GM23338 (cell line): ENCODE measurements around the gene KIAA0040. TPM values are rescaled to one million over a fixed set of nuclear protein-coding genes. Genes with fewer than 3 reads are reported as not detected.

Source experiments
- ATAC-seq: fragments of 200-7000 bp; cut with Tn5 transposase; 3 replicates; pipeline ENCODE4 v1.9.1; 2020
- DNase-seq: peaks from one replicate; pipeline ENCODE4 v3.0.0-alpha.2; 2015; ENCODE audit warnings: low spot score
- H2AFZ ChIP-seq: fragments of 200-600 bp; sonication (generic); 2 replicates; pipeline ENCODE4 v1.8.0; 2016; ENCODE audit warnings: antibody characterized with exemption, mild to moderate bottlenecking, moderate library complexity
- H3F3A ChIP-seq: fragments of 200-600 bp; sonication (generic); replicated peaks from 2 replicates; pipeline ENCODE4 v1.8.0; 2017; ENCODE audit warnings: antibody characterized with exemption, mixed run types, low read depth
- H3K27ac ChIP-seq: fragments of 200-600 bp; sonication (generic); 2 replicates; pipeline ENCODE4 v1.6.1; 2016; ENCODE audit warnings: low read depth
- H3K27me3 ChIP-seq: fragments of 200-600 bp; sonication (generic); 2 replicates; pipeline ENCODE4 v1.8.0; 2016; ENCODE audit warnings: mild to moderate bottlenecking, mixed run types, moderate library complexity; ENCODE audit not compliant: insufficient read depth
- H3K36me3 ChIP-seq: fragments of 200-600 bp; sonication (generic); 2 replicates; pipeline ENCODE4 v1.8.0; 2016; ENCODE audit warnings: mild to moderate bottlenecking; ENCODE audit not compliant: insufficient read depth
- H3K4me1 ChIP-seq: fragments of 200-600 bp; sonication (generic); 2 replicates; pipeline ENCODE4 v1.8.0; 2016; ENCODE audit warnings: mild to moderate bottlenecking, moderate library complexity; ENCODE audit not compliant: insufficient read depth
- H3K4me2 ChIP-seq: fragments of 200-600 bp; sonication (generic); 2 replicates; pipeline ENCODE4 v1.7.1; 2017; ENCODE audit warnings: mixed run types
- H3K4me3 ChIP-seq: fragments of 200-600 bp; sonication (generic); 2 replicates; pipeline ENCODE4 v1.6.1; 2016; ENCODE audit warnings: mixed run types
- H3K79me2 ChIP-seq: fragments of 200-600 bp; sonication (generic); replicated peaks from 2 replicates; pipeline ENCODE4 v1.8.0; 2017; ENCODE audit warnings: mild to moderate bottlenecking; ENCODE audit not compliant: insufficient read depth
- H3K9me2 ChIP-seq: fragments of 200-600 bp; sonication (generic); 2 replicates; pipeline ENCODE4 v1.8.0; 2017; ENCODE audit not compliant: insufficient read depth
- H4K20me1 ChIP-seq: fragments of 200-600 bp; sonication (generic); replicated peaks from 2 replicates; pipeline ENCODE4 v1.8.0; 2017; ENCODE audit warnings: mild to moderate bottlenecking; ENCODE audit not compliant: insufficient read depth
- H3K27ac Mint-ChIP-seq: 2 replicates; pipeline ENCODE4 v1.8.0; 2020; ENCODE audit warnings: inconsistent platforms, mild to moderate bottlenecking, moderate library complexity, mixed read lengths
- H3K27me3 Mint-ChIP-seq: 3 replicates; pipeline ENCODE4 v1.8.0; 2022; ENCODE audit warnings: low read depth, mild to moderate bottlenecking, moderate library complexity, mixed read lengths, inconsistent platforms; ENCODE audit not compliant: insufficient read depth, poor library complexity
- H3K36me3 Mint-ChIP-seq: 3 replicates; pipeline ENCODE4 v1.8.0; 2021; ENCODE audit warnings: low read depth, mild to moderate bottlenecking, inconsistent platforms, moderate library complexity, mixed read lengths
- H3K4me1 Mint-ChIP-seq: 3 replicates; pipeline ENCODE4 v1.8.0; 2020; ENCODE audit warnings: mild to moderate bottlenecking, inconsistent platforms, mixed read lengths
- H3K4me3 Mint-ChIP-seq: 3 replicates; pipeline ENCODE4 v1.8.0; 2021; ENCODE audit warnings: moderate library complexity, mild to moderate bottlenecking, inconsistent platforms, mixed read lengths
- H3K9me3 Mint-ChIP-seq: 3 replicates; pipeline ENCODE4 v1.8.0; 2020; ENCODE audit warnings: moderate library complexity, mild to moderate bottlenecking, inconsistent platforms, mixed read lengths
- ETS1 ChIP-seq: IDR thresholded peaks from 2 replicates; pipeline ENCODE4 v1.6.1; 2016; ENCODE audit warnings: antibody characterized with exemption
- EZH2 ChIP-seq: fragments of 200-600 bp; sonication (generic); IDR thresholded peaks from one replicate; pipeline ENCODE4 v1.8.0; 2017; ENCODE audit warnings: antibody characterized with exemption, mild to moderate bottlenecking, low read depth; ENCODE audit not compliant: unreplicated experiment
- EZH2phosphoT487 ChIP-seq: fragments of 200-600 bp; sonication (generic); IDR thresholded peaks from one replicate; pipeline ENCODE4 v1.8.1; 2018; ENCODE audit warnings: antibody characterized with exemption; ENCODE audit not compliant: unreplicated experiment
- NANOG ChIP-seq: IDR thresholded peaks from 2 replicates; pipeline ENCODE4 v1.6.1; 2016; ENCODE audit warnings: antibody characterized with exemption, borderline replicate concordance
- POLR2AphosphoS5 ChIP-seq: IDR thresholded peaks from 2 replicates; pipeline ENCODE4 v1.6.1; 2016; ENCODE audit warnings: antibody characterized with exemption, low read depth
- REST ChIP-seq: IDR thresholded peaks from one replicate; pipeline ENCODE4 v1.6.1; 2018; ENCODE audit warnings: antibody characterized with exemption; ENCODE audit not compliant: unreplicated experiment
- STAT1 ChIP-seq: IDR thresholded peaks from one replicate; pipeline ENCODE4 v1.6.1; 2016; ENCODE audit warnings: antibody characterized with exemption; ENCODE audit not compliant: unreplicated experiment
- ZNF114 ChIP-seq: fragments of 250-450 bp; sonication (Bioruptor Pico); IDR thresholded peaks from 2 replicates; pipeline ENCODE4 v1.5.0; 2020; ENCODE audit warnings: mild to moderate bottlenecking, moderate library complexity
- ZNF331 ChIP-seq: fragments of 250-450 bp; sonication (Bioruptor Pico); IDR thresholded peaks from 2 replicates; pipeline ENCODE4 v1.5.0; 2020; ENCODE audit warnings: low read depth, mild to moderate bottlenecking, moderate library complexity
- ZNF462 ChIP-seq: fragments of 250-450 bp; sonication (Bioruptor Pico); IDR thresholded peaks from 2 replicates; pipeline ENCODE4 v1.5.0; 2020; ENCODE audit warnings: mild to moderate bottlenecking, moderate library complexity
- polyA plus RNA-seq: library from polyadenylated mRNA; unstranded; fragments of >200 nt; fragmentation: Nextera tagmentation; extraction: Ambion mirVana; gene quantifications from 2 replicates; pipeline ENCODE4 v1.2.1, GENCODE V29; 2016
- total RNA-seq: library from RNA; depleted of rRNA; stranded (reverse); fragments of >200 nt; shearing (Covaris generic); gene quantifications from 2 replicates; pipeline ENCODE4 v1.2.3, GENCODE V29; 2014

The KIAA0040 gene
- total and polyA plus RNA-seq, 2 experiments from 2014 or later = 7.0 to 11.9 TPM

GRCh38 chr1:175169286-175170018 lies 23.1 kb downstream of the KIAA0040 start:
- no peak for ATAC-seq
- no peak overlapping the region for H3K4me2 ChIP-seq
- H3K27ac ChIP-seq = no peak overlapping the region

More at GRCh38 chr1:175169286-175170018, 23.1 kb downstream of the KIAA0040 start:
- Mint-ChIP-seq H3K4me1 (no peaks in the 10 kb centered on the region), H3K27ac (no peak overlapping the region), H3K27me3 (peaks cover 2% of the 10 kb centered on the region), H3K4me3 (no peak overlapping the region), H3K9me3 (no peaks in the 10 kb centered on the region), H3K36me3 (peaks cover 8% of the 10 kb centered on the region)
- Histone ChIP-seq H4K20me1 (no peaks in the 10 kb centered on the region), H3K9me2 (no peaks in the 10 kb centered on the region), H3K4me1 (no peaks in the 10 kb centered on the region), H3K4me3 (no peak overlapping the region), H3K79me2 (no peaks in the 10 kb centered on the region), H3K27me3 (no peaks in the 10 kb centered on the region), H3K36me3 (0 out of 2 replicates have a peak, but pooled peaks cover 4% of the 10 kb centered on the region), H2AFZ (no peak overlapping the region), H3F3A (no peaks in the 10 kb centered on the region)
- no peak for DNase-seq
- TF ChIP-seq NANOG = no peak
- no peak for TF ChIP-seq ZNF462 (CRISPR knock-in tag)
- TF ChIP-seq POLR2AphosphoS5 = no peak
- TF ChIP-seq ETS1 = no peak
- TF ChIP-seq EZH2phosphoT487 = no peak
- TF ChIP-seq ZNF114 (CRISPR knock-in tag) = no peak
- no peak for TF ChIP-seq STAT1
- TF ChIP-seq EZH2 = no peak
- TF ChIP-seq REST = no peak
- no peak for TF ChIP-seq ZNF331 (CRISPR knock-in tag)
